Measurements from ENCODE around the gene FATE1.

FATE1 gene

GRCh38 chrX:151704041-151704663 lies 11.7 kb upstream of the FATE1 start:
- no peak for DNase-seq

GRCh38 chrX:151708821-151709220 lies 7.0 kb upstream of the FATE1 start:
- no peak for DNase-seq

DNA sequence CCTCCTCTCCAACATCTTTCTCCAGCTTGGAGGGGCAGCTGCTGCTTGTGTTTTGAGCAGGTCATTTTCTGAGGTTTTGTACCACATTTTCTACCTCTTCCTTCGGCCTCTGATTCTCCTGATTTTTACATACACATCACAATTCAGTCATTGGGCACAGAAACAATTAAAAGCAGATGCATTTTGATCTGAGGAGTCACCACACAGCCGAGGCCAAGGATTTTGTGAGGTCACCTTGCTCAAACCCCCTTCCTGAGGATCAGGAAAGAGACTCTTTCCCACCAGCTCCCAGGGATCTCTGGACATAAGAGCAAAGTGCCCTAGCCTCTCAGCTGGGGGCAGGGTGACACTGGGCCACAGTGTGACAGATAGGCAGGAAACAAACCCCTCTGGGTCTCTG lies 5.4 kb upstream of the FATE1 start:
- DNase-seq, result no peak

GRCh38 chrX:151711154-151711553 lies 4.7 kb upstream of the FATE1 start:
- DNase-seq, result no peak

DNA sequence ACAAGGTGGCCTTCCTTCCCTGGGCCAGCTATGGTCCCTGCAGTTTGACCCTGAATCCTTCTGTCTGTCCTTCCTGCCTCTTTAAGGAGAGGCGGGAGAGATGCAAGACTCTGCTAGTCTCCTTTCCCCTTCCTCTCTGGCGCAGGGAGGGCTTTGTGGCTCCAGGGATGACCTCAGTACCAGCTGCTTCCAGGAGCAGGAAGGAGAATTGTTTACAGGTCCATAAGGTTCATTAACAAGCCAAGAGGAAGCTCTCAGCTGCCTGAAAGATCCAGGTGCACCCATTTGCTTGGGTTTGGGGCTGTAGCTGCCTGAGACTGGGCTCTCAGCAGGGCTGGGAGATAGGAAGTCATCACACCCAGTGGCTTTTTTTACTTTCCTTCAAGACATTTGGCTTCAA lies 4.0 kb upstream of the FATE1 start:
- DNase-seq, result no peak

GRCh38 chrX:151712253-151712652 lies 3.6 kb upstream of the FATE1 start:
- DNase-seq, result no peak

DNA sequence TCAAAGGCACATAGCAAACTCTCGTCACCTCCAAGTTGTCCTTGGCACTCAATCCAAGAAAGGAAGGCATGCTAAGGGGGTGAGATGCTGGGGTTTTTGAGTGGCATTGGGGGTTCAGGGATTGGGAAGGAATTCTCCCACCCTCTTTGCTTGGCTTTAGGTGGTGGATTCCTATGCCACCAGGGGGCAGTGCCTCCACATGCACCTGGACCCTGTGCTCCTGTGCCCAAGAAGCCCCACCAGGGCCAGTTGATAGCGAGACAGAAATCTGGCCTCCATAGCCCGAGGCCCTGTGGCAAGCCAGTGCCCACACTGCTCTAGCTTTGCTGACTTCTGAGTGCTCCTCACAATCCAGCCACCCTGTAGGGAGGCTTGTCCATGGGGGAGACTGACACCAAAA lies 2.0 kb upstream of the FATE1 start:
- DNase-seq, result peak; percentile 24 to 43

DNA sequence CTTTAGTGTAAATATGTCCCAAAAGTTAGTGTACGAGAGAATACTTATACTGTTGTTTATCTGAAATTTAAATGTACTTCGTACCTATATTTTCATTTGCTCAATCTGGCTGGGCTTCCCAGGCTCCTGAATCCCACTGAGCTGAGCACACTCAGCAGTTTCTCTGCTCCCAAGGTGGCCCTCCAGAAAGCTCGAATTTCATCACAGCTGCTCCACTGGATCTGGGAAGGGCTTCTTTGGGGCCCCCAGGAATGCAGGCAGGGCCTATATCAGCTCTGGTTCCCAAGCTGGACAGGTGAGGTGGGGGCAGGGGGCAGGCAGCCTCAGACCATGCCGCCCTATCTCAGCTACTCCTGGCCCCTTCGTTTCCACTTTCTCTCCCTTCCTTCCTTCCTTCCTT lies 1.5 kb upstream of the FATE1 start:
- no peak for DNase-seq

DNA sequence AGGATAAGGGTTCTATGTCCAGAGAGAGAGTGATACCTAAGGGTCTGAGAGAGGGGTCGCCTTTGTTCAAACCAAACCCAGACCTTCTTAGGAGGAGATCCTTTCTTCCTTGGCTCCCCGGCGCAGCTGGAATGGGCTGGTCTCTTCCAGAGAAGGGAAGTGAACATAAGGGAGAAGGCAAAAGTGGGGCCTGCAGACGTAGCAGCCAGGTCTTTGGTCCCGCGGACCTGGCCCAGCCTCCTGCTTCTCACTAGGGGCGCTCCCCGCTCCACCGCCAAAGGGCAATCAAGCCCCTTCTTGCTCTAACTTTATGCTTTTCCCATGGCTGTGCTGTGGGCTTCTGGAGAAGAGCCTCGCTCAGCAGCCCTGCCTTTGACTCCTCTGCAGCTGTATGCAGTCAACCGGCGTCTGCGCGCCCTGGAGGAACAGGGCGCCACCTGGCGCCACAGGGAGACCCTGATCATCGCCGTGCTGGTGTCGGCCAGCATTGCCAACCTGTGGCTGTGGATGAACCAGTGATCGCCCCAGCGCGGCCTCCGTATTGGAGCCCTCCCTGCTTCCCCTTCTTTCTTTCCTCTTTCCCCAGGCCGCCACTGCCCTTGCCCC lies 6.5 kb downstream of the FATE1 start:
- DNase-seq, result peak; percentile 28 to 41

DNA sequence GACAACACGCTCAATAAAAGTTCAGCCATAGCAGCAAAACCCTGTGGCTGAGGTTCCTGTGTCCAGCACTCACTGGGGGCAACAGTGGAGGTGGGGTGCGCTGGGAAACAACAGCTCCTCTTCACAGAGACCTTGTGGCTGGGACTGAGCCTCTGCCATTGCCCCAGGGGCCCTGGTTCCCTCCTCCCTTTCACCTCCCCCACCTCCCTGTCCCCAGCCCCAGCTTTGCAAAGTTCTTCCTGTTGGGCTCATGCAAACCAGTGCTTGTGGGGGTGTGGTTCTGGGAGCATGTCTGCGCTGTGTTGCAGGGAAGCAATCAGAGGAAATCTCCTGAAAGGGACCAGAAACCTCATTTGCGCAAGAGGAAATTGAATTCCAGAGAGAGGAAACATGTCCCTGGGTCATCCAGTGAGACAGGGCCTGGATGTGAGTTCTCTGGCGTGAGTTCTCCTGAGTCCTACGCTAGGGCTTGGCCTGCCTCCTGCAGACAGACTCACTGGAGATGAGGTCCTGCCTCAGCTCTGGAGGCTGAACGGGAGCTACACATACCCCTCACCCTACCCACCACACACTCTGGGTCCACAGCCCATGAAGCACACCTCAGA lies 7.4 kb downstream of the FATE1 start:
- no peak for DNase-seq

GRCh38 chrX:151724563-151725337 lies 8.9 kb downstream of the FATE1 start:
- DNase-seq, result no peak

GRCh38 chrX:151725338-151725614 lies 9.4 kb downstream of the FATE1 start:
- no peak for DNase-seq

DNA sequence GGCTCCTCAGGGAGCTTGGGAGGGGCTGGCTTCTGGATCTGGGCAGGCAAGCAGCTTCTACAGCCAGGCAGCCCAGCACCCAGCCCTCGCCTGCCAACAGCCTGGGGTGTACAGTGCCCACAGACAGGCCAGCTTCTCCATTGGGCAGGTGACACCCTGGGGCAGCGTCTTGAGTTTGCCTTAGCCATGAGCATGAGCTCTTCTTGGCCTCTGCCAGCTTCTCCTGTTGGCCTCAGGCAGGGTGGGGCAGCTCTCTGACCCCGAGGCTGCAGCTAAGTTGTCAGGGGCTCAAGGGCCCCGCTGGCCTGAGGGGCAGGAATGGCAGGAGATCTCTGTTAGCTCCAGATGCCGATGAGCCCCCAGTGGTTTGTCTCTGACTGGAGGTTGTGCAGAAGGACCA lies 10.9 kb downstream of the FATE1 start:
- no peak for DNase-seq

DNA sequence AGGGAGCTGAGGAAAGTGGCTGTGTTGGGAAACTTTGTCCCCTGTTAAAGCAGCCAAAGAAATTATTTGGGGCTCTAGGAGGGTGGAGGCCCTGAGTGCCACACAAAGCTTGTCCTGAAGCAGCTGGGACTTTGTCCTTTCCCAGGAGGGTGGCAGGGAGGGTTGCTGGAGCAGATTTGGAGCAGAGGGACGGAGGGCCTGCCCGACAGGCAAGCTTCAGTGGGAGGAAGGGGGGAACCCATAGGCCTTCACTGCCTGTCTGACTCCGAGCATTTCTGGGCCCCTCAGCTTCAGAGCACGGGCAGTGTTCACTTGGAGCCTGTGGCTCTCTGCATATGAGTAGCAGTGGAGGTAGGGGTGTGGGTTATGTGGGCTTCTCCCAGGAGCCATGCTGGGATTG lies 11.5 kb downstream of the FATE1 start:
- DNase-seq, result no peak

GRCh38 chrX:151729056-151729725 lies 13.4 kb downstream of the FATE1 start:
- no peak for DNase-seq

DNA sequence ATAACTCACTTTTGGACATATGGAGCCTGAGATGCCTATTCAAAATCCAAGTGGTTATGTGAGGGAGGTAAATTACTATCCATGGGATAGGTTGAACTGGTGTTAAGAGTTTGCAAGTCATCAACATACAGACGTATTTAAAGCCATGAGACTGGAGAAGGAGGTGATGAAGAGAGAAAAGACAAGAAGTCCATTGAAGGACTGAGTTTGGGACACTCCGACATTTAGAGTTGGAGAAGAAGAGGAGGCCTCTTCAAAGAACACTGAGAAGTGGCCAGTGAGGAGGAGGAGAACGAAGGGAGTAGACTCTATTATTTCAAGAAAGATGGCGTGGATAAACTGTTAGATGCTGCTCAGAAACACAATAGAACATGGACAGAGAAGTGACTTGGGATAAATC lies 18.6 kb downstream of the FATE1 start, which contains the start of gene CNGA2:
CNGA2 (plus strand) TSS at position 301 of the 400 bp plus-strand sequence. CDS start 3,738 bp downstream, outside the sequence.
- DNase-seq, result no peak

GRCh38 chrX:151735219-151735618 lies 19.4 kb downstream of the FATE1 start:
- DNase-seq, result no peak

- DNase-seq, result no peak
These were observed 20.9 kb downstream of the FATE1 start for GRCh38 chrX:151736685-151737084.

GRCh38 chrX:151737494-151737893 lies 21.7 kb downstream of the FATE1 start:
- no peak for DNase-seq

GRCh38 chrX:151738751-151739150 lies 22.9 kb downstream of the FATE1 start:
- DNase-seq, result no peak

DNA sequence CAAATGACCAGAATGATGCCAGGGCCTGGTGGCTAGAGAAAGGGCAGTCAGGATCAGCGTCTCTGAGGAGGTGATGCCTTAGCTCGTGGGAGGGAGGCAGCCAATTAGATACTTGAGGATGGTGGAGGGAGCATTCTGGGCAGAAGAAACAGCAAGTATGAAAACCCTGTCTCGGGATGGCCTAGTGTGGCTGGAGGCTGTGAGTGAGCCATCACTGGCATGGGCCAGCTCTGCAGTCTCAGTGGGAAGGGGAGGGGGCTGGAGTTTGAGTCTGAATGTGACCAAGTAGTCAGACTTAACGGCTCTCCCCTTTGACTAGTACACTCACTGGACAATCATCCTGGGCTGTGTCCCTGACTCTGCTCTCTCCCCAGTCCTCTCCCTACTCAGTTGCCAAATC lies 25.8 kb downstream of the FATE1 start:
- DNase-seq, result no peak

DNA sequence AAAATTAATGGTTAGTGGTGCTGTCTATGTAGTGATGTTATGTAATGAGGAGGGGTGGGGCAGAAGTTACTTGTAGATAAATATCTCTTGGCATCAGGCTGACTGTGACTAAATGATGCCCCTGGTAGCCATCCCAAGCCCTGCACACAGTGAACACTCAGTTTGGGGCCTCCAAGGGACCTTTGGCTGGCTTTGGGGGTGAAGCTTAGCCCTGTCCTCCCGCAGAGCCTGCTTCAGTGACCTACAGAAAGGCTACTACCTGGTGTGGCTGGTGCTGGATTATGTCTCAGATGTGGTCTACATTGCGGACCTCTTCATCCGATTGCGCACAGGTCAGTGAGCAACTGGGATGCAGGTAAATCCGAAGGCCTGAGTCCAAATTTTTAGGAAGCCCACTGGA lies 26.5 kb downstream of the FATE1 start:
- DNase-seq, result no peak

- no peak for DNase-seq
These were observed 28.0 kb downstream of the FATE1 start for GRCh38 chrX:151743651-151744470.
